ENCODE results near the gene GPR137.

DNA sequence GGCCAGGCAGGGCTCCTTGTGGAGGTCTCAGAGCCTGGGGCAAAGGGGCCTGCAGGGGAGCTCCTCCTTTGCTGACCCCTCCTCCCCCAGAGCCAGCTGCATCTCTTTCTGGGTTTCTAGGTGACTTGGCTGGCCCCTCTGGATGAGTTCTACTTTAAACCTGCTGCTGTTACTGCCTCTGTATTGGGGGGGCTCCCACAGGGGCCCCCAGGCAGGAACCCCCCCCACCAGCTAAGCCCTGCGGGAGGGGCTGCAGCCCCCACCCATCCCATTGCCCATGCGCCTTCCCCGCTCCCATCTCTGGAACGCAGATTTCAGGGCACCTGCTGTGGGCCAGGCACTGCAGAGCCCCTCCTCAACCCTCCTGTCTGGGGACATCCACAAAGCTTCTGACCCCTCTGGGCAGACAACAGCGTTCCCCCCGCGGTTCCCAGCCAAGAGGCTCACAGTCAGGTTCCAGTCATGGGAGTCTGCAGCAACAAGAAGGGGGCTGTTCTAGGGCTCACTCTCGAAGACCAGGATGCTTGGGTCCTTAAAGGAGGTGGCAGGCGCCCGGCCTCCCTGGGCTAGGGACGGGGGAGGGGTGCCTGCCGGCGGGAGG, 35.1 kb upstream of the GPR137 start:
- TF ChIP-seq POLR2A (IDR thresholded peaks at IDR 0.05; ENCODE audit: low read depth, low read length) (no peak), POLR2AphosphoS5 (IDR thresholded peaks at IDR 0.05; ENCODE audit: low read depth, low read length) (no peak), TAF1 (IDR thresholded peaks at IDR 0.05; ENCODE audit: low read depth, low read length) (no peak), SPI1 (IDR thresholded peaks at IDR 0.05; ENCODE audit: low read depth, low read length) (no peak), PAX5 (IDR thresholded peaks at IDR 0.05; ENCODE audit: insufficient read depth, low read length, severe bottlenecking) (no peak), POU2F2 (IDR thresholded peaks at IDR 0.05; ENCODE audit: low read depth, low read length) (no peak)
